CD14-positive monocyte (primary cell): ENCODE results near the gene MEF2D. TPM values are rescaled to one million over a fixed set of nuclear protein-coding genes. Genes with fewer than 3 reads are reported as not detected.

ENCODE experiments used
- DNase-seq, 3 donors: peaks; one replicate each; pipeline ENCODE4 v3.0.0-alpha.2; 2011 to 2022
- H2AFZ ChIP-seq: 2 replicates; pipeline ENCODE4 v1.6.0; 2012; ENCODE audit warnings: mild to moderate bottlenecking, low read depth, low read length, inconsistent platforms; ENCODE audit not compliant: insufficient read depth, poor library complexity, severe bottlenecking
- H3K27ac ChIP-seq, 2 donors: 1 replicate in 1 of 2; 2 replicates in 1 of 2; pipeline ENCODE4 v1.5.1; 2012 to 2013; ENCODE audit warnings: low read length in 2 of 2, control low read depth in 1 of 2, inconsistent platforms in 1 of 2, low read depth in 1 of 2, mild to moderate bottlenecking in 1 of 2
- H3K27me3 ChIP-seq, 2 donors: one replicate each; pipeline versions ENCODE4 v1.6.0 to v1.6.1; 2011 to 2013; ENCODE audit warnings: low read length in 2 of 2; ENCODE audit not compliant: control insufficient read depth in 2 of 2, insufficient read depth in 2 of 2
- H3K36me3 ChIP-seq, 2 donors: replicated peaks in 1 of 2; 1 replicate in 1 of 2; 2 replicates in 1 of 2; pipeline versions ENCODE4 v1.5.1 to v1.6.1; 2012 to 2013; ENCODE audit warnings: low read length in 2 of 2, control low read depth in 1 of 2, inconsistent platforms in 1 of 2, mild to moderate bottlenecking in 1 of 2; ENCODE audit not compliant: insufficient read depth in 2 of 2, control insufficient read depth in 1 of 2
- H3K4me1 ChIP-seq, 2 donors: 1 replicate in 1 of 2; 2 replicates in 1 of 2; pipeline versions ENCODE4 v1.5.1 to v1.6.1; 2012 to 2013; ENCODE audit warnings: low read length in 2 of 2, control low read depth in 1 of 2, inconsistent platforms in 1 of 2, mild to moderate bottlenecking in 1 of 2, moderate library complexity in 1 of 2; ENCODE audit not compliant: insufficient read depth in 2 of 2, control insufficient read depth in 1 of 2
- H3K4me2 ChIP-seq: replicated peaks from 2 replicates; pipeline ENCODE3; 2012; ENCODE audit warnings: low read length, moderate library complexity, mild to moderate bottlenecking; ENCODE audit not compliant: poor library complexity, severe bottlenecking; ENCODE audit errors: extremely low read depth
- H3K4me3 ChIP-seq, 3 experiments: fragments of 200-600 bp in 1 of 3; sonication (generic) in 1 of 3; replicated peaks in 1 of 3; 1 replicate in 2 of 3; 2 replicates in 1 of 3; pipeline ENCODE4 v1.5.1; 2011 to 2013; ENCODE audit warnings: low read length in 3 of 3, mild to moderate bottlenecking in 3 of 3, control low read depth in 2 of 3, low read depth in 2 of 3, inconsistent platforms in 1 of 3, moderate library complexity in 1 of 3
- H3K79me2 ChIP-seq: 2 replicates; pipeline ENCODE4 v1.6.0; 2012; ENCODE audit warnings: mild to moderate bottlenecking, control low read depth, inconsistent platforms, low read length, moderate library complexity; ENCODE audit not compliant: insufficient read depth
- H3K9ac ChIP-seq: 2 replicates; pipeline ENCODE4 v1.6.0; 2017; ENCODE audit warnings: low read length, mild to moderate bottlenecking; ENCODE audit not compliant: insufficient read depth, poor library complexity, severe bottlenecking
- H3K9me3 ChIP-seq, 2 donors: replicated peaks in 1 of 2; 1 replicate in 1 of 2; 2 replicates in 1 of 2; pipeline versions ENCODE4 v1.5.1 to v1.6.1; 2012 to 2013; ENCODE audit warnings: low read length in 2 of 2, control low read depth in 1 of 2; ENCODE audit not compliant: control insufficient read depth in 1 of 2, insufficient read depth in 1 of 2
- H4K20me1 ChIP-seq: 2 replicates; pipeline ENCODE4 v1.6.0; 2012; ENCODE audit warnings: mild to moderate bottlenecking, low read length, control low read depth, moderate library complexity; ENCODE audit not compliant: insufficient read depth
- H3K27ac Mint-ChIP-seq, 7 donors: one replicate each; pipeline ENCODE4 v1.8.0; 2020; ENCODE audit warnings: mild to moderate bottlenecking in 7 of 7, mixed read lengths in 7 of 7, moderate library complexity in 6 of 7, inconsistent platforms in 2 of 7
- H3K27me3 Mint-ChIP-seq, 3 donors: one replicate each; pipeline ENCODE4 v1.8.0; 2021 to 2022; ENCODE audit warnings: low read depth in 3 of 3, mild to moderate bottlenecking in 3 of 3, mixed read lengths in 3 of 3, moderate library complexity in 3 of 3, inconsistent platforms in 1 of 3
- H3K36me3 Mint-ChIP-seq, 2 donors: one replicate each; pipeline ENCODE4 v1.8.0; 2020; ENCODE audit warnings: mixed read lengths in 2 of 2, inconsistent platforms in 1 of 2, mild to moderate bottlenecking in 1 of 2
- H3K4me1 Mint-ChIP-seq: one replicate; pipeline ENCODE4 v1.8.0; 2020; ENCODE audit warnings: mild to moderate bottlenecking, mixed read lengths
- H3K4me3 Mint-ChIP-seq, 2 donors: one replicate each; pipeline ENCODE4 v1.8.0; 2020; ENCODE audit warnings: mild to moderate bottlenecking in 2 of 2, mixed read lengths in 2 of 2, moderate library complexity in 1 of 2
- H3K9me3 Mint-ChIP-seq, 7 donors: one replicate each; pipeline ENCODE4 v1.8.0; 2020 to 2022; ENCODE audit warnings: mixed read lengths in 7 of 7, mild to moderate bottlenecking in 6 of 7, moderate library complexity in 6 of 7, inconsistent platforms in 2 of 7
- WGBS: methylation state at CpG from one replicate; pipeline ENCODE4 v1.1.5; 2013; ENCODE audit warnings: missing lambda C conversion rate; ENCODE audit not compliant: insufficient coverage; 5-methylcytosine and 5-hydroxymethylcytosine counted together
- intact Hi-C, 2 donors: fragments of 100-400 bp; cut with micrococcal nuclease; formaldehyde crosslinking; loops; one replicate each; pipeline versions ENCODE4 v1.15.0 to v1.15.1; 2023
- polyA plus RNA-seq, 3 donors: library from polyadenylated mRNA; depleted of rRNA in 1 of 3; unstranded in 2 of 3; stranded (reverse) in 1 of 3; fragments of 300-500 nt in 2 of 3; fragments of >200 nt in 1 of 3; fragmentation: Illumina TruSeq in 2 of 3; gene quantifications; 1 replicate in 2 of 3; 2 replicates in 1 of 3; pipeline ENCODE4 v1.2.3, GENCODE V29; 2012 to 2021
- TF ChIP-seq, protein P1 (sequence below): fragments of 200-600 bp; IDR thresholded peaks from one replicate; pipeline ENCODE4 v1.8.0; 2022; ENCODE audit warnings: antibody characterized with exemption, mild to moderate bottlenecking

MEF2D gene
- polyA plus RNA-seq, 3 donors = 4.5 to 66.4 (median 8.0) TPM

DNA sequence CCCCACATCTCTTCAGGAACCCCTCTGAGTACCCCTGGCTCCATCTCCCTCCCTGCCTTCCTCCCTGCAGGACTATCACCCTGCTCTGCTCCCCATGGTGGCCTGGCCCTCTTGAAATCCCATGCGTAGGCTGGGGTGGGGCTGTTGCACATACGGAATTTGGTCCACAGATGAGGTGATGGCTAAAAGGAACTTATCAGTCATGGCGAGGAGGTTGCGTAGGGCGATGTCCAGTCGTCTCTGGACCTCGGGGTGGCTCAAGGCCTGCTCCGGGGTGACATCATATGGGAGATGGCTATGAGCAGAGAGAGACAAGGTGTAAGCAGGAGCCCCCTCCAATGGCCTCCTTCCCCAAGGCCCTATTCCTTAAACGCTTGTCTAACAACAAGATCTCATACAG, 36.5 kb upstream of the MEF2D start:
- Mint-ChIP-seq H3K4me3 (no peak overlapping the region), H3K27me3 (peaks cover 0 to 3% (median 0%) of the 10 kb centered on the region in 3 donors), H3K9me3 (no peaks in the 10 kb centered on the region), H3K4me1 (peaks cover 12% of the 10 kb centered on the region), H3K36me3 (peaks cover 79 to 88% of the 10 kb centered on the region in 2 donors), H3K27ac (peak overlapping the region in 2 of 7 donors; percentile 25 to 61)
- Histone ChIP-seq H3K4me3 (no peak overlapping the region), H3K9ac (no peak overlapping the region), H3K36me3 (peaks cover 51 to 92% of the 10 kb centered on the region in 2 donors), H3K79me2 (no peaks in the 10 kb centered on the region), H3K27ac (peak overlapping the region in 1 of 2 donors; percentile 13), H3K4me1 (no peaks in the 10 kb centered on the region), H3K9me3 (no peaks in the 10 kb centered on the region), H3K27me3 (no peaks in the 10 kb centered on the region), H4K20me1 (no peaks in the 10 kb centered on the region), H3K4me2 (no peak overlapping the region), H2AFZ (no peak overlapping the region)
- TF ChIP-seq, protein P1, sequence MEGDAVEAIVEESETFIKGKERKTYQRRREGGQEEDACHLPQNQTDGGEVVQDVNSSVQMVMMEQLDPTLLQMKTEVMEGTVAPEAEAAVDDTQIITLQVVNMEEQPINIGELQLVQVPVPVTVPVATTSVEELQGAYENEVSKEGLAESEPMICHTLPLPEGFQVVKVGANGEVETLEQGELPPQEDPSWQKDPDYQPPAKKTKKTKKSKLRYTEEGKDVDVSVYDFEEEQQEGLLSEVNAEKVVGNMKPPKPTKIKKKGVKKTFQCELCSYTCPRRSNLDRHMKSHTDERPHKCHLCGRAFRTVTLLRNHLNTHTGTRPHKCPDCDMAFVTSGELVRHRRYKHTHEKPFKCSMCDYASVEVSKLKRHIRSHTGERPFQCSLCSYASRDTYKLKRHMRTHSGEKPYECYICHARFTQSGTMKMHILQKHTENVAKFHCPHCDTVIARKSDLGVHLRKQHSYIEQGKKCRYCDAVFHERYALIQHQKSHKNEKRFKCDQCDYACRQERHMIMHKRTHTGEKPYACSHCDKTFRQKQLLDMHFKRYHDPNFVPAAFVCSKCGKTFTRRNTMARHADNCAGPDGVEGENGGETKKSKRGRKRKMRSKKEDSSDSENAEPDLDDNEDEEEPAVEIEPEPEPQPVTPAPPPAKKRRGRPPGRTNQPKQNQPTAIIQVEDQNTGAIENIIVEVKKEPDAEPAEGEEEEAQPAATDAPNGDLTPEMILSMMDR = no peak
- 93% methylated on average over 2 of the region's 9 CpGs for WGBS
- intact Hi-C loops = no loop called here
- DNase-seq = no peak

DNA sequence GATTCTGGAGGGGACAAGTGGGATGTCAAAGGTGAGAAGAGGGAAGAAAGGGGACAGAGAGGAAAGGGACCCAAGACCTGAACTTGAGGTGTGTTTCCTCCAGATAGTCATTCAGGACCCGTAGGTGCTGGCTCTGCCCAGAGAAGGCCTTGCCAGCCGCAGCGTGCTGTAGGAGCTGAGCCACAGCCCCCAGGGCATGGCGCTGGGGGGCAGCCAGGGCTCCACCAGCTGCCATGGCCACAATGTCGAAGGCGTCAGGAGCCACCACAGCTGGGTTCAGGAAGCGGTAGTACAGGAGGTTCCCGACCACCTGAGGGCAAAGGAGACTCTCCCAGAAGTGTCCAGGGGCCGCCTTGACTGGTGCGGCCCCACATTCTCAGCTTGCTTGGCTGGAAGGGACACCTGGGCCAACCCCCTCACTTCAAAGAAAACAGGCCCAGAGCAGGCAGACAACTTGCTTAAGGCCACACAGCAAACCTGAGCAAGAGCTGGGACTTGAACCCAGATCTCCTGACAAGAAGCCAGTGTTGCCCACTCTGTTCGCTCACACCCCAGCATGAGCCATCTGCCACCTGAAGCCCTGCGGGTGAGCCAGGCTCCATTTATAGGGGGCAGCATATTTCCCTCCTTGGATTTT, 34.0 kb upstream of the MEF2D start:
- Histone ChIP-seq H3K27me3 (no peaks in the 10 kb centered on the region), H3K27ac (no peak overlapping the region), H3K79me2 (no peaks in the 10 kb centered on the region), H4K20me1 (no peaks in the 10 kb centered on the region), H3K9ac (no peak overlapping the region), H3K4me3 (no peak overlapping the region), H2AFZ (no peak overlapping the region), H3K36me3 (peaks cover 57 to 86% of the 10 kb centered on the region in 2 donors), H3K4me2 (no peak overlapping the region), H3K9me3 (no peaks in the 10 kb centered on the region), H3K4me1 (no peaks in the 10 kb centered on the region)
- no peaks in the 10 kb centered on the region for H3K9me3 Mint-ChIP-seq
- no peak overlapping the region for H3K4me3 Mint-ChIP-seq
- WGBS = 92% methylated on average over 12 of the region's 12 CpGs
- peak overlapping the region in 3 of 7 donors; percentile 25 to 75 (median 35) for H3K27ac Mint-ChIP-seq
- H3K4me1 Mint-ChIP-seq = no peaks in the 10 kb centered on the region
- intact Hi-C loops = no loop called here
- TF ChIP-seq, protein P1 = no peak
- H3K27me3 Mint-ChIP-seq = peaks cover 0 to 3% (median 0%) of the 10 kb centered on the region in 3 donors
- no peak for DNase-seq
- H3K36me3 Mint-ChIP-seq = peaks cover 72 to 89% of the 10 kb centered on the region in 2 donors
